Mesodermal cell (in vitro differentiated cells): ENCODE data around the gene ADTRP.

Experiments used
- H3K27ac ChIP-seq: 2 replicates; pipeline ENCODE4 v1.7.0; 2013; ENCODE audit warnings: mild to moderate bottlenecking, low read depth, low read length, moderate library complexity; ENCODE audit not compliant: severe bottlenecking
- H3K36me3 ChIP-seq: 2 replicates; pipeline ENCODE4 v1.7.1; 2013; ENCODE audit warnings: mild to moderate bottlenecking, low read length, moderate library complexity; ENCODE audit not compliant: control insufficient read depth, insufficient read depth
- H3K4me1 ChIP-seq: one replicate; pipeline ENCODE4 v1.7.1; 2013; ENCODE audit warnings: mild to moderate bottlenecking, low read length; ENCODE audit not compliant: insufficient read depth, control insufficient read depth, poor library complexity, severe bottlenecking
- H3K4me3 ChIP-seq: 2 replicates; pipeline ENCODE4 v1.7.0; 2013; ENCODE audit warnings: low read length, control low read depth, mild to moderate bottlenecking; ENCODE audit not compliant: insufficient read depth, poor library complexity, severe bottlenecking; ENCODE audit errors: extremely low read depth
- H3K9me3 ChIP-seq: 2 replicates; pipeline ENCODE4 v1.7.1; 2013; ENCODE audit warnings: mild to moderate bottlenecking, low read length, moderate library complexity; ENCODE audit not compliant: control insufficient read depth
- WGBS, 2 experiments: methylation state at CpG; one replicate each; pipeline ENCODE4 v1.1.5; 2013; ENCODE audit warnings: missing lambda C conversion rate in 2 of 2; ENCODE audit not compliant: insufficient coverage in 2 of 2; 5-methylcytosine and 5-hydroxymethylcytosine counted together

Gene ADTRP

DNA sequence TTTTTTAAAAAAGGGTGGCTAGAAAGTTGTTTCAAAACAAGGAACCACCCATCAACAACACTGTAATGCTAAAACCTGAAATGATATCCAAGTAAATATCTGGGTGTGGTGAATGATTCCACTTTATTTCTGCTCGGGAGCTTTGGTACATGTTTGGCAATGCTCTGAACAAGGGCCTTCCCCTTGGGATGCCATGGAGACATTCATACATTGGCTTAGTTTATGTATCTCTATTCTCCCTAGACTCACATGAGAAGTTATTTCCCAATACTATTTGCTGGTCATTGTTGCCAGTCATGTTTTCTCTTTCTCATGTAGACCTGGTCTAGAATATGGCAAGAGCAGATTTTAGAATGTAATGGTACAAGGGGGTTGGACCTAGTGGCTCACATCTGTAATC, 22.9 kb downstream of the ADTRP start:
- Histone ChIP-seq H3K27ac (no peak overlapping the region), H3K36me3 (no peaks in the 10 kb centered on the region), H3K9me3 (no peaks in the 10 kb centered on the region), H3K4me3 (no peak overlapping the region), H3K4me1 (no peaks in the 10 kb centered on the region)
- 100% methylated on average over 1 of the region's 1 CpG; no CpG with 5 or more reads in 1 of the 2 experiments for WGBS, 2 experiments

DNA sequence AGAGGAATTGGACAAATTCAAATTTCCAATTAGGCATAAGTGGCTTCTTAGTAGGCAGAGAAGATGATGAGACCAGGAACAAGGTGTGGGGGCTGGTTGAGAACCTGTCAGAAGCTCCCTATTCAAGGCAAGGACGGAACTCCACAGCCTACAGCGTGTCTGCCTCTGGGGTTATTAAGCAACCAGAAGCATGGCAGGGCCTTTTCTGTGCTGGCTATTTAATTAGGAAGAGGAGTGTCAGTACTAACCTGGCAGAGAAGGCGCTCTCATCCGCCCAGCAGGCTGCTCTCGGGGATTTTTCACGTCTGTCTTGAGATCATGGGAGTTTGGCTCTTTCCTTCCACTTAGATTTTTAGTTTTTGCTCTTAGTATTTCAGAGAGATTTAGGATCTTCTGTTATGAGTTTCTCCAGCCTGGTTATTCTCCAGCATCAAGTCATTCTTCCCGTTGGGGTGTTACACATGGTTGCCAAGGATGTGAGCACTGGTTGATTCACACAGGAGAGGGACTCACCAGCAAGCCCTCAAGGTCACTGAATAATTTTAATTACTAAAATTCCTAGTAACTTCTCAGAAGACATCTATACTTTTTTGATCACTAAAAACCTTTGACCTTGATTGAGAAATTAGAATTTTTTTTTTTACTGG, 23.9 kb downstream of the ADTRP start:
- Histone ChIP-seq H3K27ac (no peak overlapping the region), H3K4me1 (no peaks in the 10 kb centered on the region), H3K9me3 (no peaks in the 10 kb centered on the region), H3K36me3 (no peaks in the 10 kb centered on the region), H3K4me3 (no peak overlapping the region)
- WGBS, 2 experiments: 96 to 97% methylated on average over 5 of the region's 7 CpGs

DNA sequence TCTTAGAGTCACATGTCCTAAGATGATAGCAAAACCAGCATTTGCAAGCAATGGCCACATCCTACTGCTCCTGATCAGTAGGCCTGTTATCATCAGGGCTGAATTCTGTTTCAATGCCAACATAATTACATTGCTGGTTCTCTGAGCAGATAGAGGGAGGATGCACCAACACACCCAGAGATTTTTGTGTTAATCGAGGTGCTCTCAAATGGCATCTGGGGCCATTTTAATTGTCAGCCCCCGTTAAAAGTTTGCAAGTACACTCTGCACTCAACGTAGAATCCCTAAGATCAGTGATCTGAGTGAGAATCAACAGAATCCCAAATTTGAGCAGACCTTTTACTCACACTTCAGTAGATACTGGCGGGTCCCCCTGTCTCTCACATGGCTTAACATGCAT, 24.8 kb downstream of the ADTRP start:
- Histone ChIP-seq H3K9me3 (no peaks in the 10 kb centered on the region), H3K4me3 (no peak overlapping the region), H3K4me1 (no peaks in the 10 kb centered on the region), H3K36me3 (no peaks in the 10 kb centered on the region), H3K27ac (no peak overlapping the region)
- 88 to 95% methylated on average over 4 of the region's 4 CpGs for WGBS, 2 experiments

DNA sequence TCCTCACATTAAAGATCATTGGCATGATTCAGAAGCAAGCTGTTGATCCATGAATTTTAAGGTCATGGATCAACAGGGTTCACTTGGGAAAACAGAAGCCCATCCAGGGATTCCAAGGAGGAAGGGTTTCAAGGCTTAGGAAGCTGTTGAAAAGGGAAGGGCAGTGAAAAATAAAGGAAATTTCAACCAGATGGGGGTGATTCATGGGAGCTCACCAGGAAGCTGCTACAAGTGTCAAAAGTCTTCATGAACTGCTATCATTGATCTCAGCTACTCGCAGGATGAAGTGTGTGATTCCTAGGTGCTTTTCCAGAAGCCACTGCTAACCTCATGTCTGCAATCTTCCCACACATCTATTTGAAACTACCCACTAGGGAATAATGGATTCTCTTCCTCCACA, 26.2 kb downstream of the ADTRP start:
- Histone ChIP-seq H3K9me3 (no peaks in the 10 kb centered on the region), H3K36me3 (no peaks in the 10 kb centered on the region), H3K4me1 (no peaks in the 10 kb centered on the region), H3K27ac (no peak overlapping the region), H3K4me3 (no peak overlapping the region)
- WGBS, 2 experiments: 70 to 100% methylated on average over 1 of the region's 1 CpG

DNA sequence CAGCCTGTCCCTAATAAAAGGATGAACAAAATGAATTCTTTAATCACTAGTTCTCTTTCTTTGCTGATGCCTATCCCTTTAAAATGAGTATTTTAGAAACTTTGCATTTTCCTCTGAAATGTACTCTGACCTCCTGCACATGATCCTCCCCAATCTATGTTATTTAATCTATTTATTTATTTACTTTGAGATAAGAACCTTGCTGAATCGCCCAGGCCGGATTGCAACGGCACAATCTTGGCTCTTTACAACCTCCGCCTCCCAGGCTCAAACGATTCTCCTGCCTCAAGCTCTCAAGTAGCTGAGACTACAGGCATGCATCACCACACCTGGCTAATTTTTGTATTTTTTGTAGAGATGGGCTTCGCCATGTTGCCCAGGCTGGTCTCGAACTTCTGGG, 27.9 kb downstream of the ADTRP start:
- H3K27ac ChIP-seq: no peak overlapping the region
- 67 to 81% methylated on average over 5 to 7 of the region's 7 CpGs for WGBS, 2 experiments
- no peak overlapping the region for H3K4me3 ChIP-seq
- H3K4me1 ChIP-seq: no peaks in the 10 kb centered on the region
- H3K9me3 ChIP-seq: no peaks in the 10 kb centered on the region
- no peaks in the 10 kb centered on the region for H3K36me3 ChIP-seq

DNA sequence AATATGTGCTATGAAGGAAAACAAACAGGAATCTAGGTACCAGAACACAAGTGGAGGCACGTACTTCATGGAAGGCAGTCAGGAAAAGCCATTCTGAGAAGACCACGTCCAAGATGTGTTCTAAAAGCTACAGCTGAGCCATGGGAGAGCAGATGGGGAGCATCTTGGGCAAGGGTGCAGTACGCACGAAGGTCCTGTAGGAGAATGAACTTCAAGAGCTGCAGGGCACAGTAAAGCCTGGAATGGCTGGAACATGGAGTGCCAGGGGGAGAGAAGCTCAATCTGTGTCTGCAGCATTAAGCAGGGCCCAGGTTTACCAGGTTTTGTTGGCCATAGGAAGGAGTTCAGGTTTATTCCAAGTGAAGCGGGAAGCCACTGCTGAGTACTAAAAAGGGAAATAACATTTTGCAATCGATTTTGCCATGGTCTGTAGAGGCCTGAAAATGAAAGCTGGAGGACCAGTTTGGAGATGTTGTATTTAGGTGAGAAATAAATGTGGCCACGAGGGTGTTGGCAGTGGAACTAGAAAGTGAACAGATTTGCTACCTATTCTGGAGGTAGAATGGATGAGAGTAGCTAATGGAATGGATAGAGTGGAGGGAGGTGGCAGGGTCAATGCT, 29.9 kb downstream of the ADTRP start:
- Histone ChIP-seq H3K4me3 (no peak overlapping the region), H3K27ac (no peak overlapping the region), H3K9me3 (no peaks in the 10 kb centered on the region), H3K36me3 (no peaks in the 10 kb centered on the region), H3K4me1 (no peaks in the 10 kb centered on the region)
- WGBS, 2 experiments: 86 to 92% methylated on average over 7 of the region's 7 CpGs

DNA sequence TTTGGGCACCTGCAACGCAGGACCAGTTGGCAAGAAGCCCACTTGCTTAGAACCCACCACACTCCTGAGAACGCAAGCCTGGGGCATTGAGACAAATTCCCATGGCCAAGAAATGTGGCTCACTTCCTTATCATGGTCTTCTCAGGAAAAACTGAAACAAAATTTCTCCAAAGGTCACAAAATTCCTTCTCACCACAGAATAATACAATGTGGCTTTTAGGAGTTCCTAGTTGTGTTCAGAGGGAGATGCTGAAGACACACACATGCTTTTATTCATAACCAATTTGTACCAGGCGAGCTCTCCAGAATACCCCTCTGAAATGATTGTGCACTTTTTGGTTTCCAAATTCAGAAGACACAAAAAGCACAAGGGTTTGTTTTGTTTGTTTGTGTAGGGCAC, 31.6 kb downstream of the ADTRP start:
- Histone ChIP-seq H3K27ac (no peak overlapping the region), H3K4me3 (no peak overlapping the region), H3K36me3 (no peaks in the 10 kb centered on the region), H3K9me3 (no peaks in the 10 kb centered on the region), H3K4me1 (no peaks in the 10 kb centered on the region)
- WGBS, 2 experiments: 100% methylated on average over 1 of the region's 3 CpGs; no CpG with 5 or more reads in 1 of the 2 experiments

DNA sequence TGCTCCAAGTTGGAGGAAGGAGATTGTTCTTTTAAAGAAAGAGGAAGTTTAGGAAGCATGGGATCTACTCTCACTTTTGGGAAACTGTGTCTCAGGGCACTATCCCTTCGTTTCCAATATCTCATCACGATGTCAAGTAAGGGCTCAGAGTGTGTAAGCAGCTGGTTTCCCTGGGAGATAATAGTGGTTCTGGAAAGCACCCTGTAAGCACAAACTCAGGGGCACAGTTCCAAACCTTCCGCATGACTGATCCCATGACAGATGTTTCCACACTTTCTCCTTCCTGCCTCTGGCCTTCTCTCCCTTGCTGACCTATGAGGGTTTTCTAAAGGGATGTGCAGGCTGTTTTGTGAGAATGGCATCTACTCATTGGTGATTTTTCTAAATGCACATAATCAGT, 33.9 kb downstream of the ADTRP start:
- H3K4me1 ChIP-seq: no peaks in the 10 kb centered on the region
- H3K36me3 ChIP-seq: no peaks in the 10 kb centered on the region
- WGBS, 2 experiments: 100% methylated on average over 1 of the region's 3 CpGs; no CpG with 5 or more reads in 1 of the 2 experiments
- no peaks in the 10 kb centered on the region for H3K9me3 ChIP-seq
- H3K4me3 ChIP-seq: no peak overlapping the region
- no peak overlapping the region for H3K27ac ChIP-seq

DNA sequence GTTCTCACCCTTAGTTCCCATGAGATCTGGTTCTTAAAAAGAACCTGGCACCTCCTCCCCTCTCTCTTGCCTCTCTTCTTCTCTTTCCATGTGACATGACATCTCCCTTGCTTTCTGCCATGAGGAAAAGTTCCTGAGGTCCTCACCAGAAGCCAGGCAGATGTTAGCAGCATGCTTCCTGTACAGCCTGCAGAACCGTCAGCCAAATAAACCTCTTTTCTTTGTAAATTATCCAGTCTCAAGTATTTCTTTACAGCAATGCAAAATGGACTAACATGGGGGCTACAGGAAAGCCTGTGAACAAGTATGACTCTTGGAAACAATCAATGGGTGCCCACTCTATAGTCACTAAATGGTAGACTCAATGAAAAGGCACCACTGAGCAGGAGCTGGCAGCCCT, 34.5 kb downstream of the ADTRP start:
- H3K4me3 ChIP-seq: no peak overlapping the region
- WGBS, 2 experiments: 100% methylated on average over 1 of the region's 1 CpG; no CpG with 5 or more reads in 1 of the 2 experiments
- H3K27ac ChIP-seq: no peak overlapping the region
- no peaks in the 10 kb centered on the region for H3K4me1 ChIP-seq
- H3K36me3 ChIP-seq: no peaks in the 10 kb centered on the region
- H3K9me3 ChIP-seq: no peaks in the 10 kb centered on the region

DNA sequence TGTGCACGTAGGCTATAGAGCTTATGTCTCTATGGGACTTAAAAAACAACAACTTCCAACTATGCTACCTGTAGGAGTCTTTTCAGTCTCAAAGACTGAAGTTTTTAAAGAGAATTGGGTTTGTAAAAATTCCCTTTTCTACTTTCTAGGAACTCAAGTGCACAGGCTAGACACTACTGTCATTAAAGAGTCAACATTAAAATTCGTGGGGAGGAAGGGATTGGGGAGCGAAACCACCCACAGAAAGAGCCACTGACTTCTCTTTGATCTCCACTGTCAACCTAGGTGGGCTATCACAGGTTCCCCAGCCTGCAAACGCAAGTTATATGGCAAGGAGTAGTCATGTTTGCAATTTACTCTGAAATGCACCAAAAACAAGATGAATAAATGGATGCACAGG, 37.7 kb downstream of the ADTRP start:
- Histone ChIP-seq H3K27ac (no peak overlapping the region), H3K9me3 (no peaks in the 10 kb centered on the region), H3K4me3 (no peak overlapping the region), H3K36me3 (no peaks in the 10 kb centered on the region), H3K4me1 (no peaks in the 10 kb centered on the region)
- WGBS, 2 experiments: 100% methylated on average over 3 of the region's 4 CpGs; no CpG with 5 or more reads in 1 of the 2 experiments

DNA sequence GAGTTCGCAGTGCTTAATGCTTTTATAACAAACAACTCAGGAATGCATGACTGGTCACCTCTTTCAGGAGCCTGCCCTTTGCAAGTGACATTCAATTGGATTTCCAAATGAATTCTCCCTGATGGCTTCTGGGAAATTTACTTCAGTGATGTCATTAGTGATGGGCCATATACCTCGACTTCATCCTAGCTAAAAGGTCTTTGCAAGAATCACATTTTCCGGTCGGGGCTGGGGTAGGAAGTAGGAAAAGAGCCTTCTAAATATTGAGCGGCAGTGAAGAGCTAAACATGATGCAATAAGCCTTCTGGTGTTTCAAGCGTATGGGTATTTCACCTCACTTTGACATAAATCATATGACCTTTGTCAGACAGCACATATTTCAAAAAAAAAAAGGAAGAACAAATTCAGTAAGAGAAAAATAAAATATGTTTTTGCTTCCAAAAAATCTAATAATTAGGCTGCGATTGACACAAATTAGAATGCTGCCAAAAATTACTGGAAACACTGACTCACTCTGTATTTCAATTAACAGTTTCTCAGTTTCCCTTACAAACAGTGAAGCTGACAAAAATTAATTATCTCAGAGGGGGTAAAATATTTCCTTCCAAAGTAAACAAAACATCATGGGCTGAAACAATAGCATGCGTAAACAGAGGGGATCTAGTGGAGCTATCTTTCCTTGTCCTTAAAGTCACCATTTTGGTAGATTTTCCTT, 39.8 kb downstream of the ADTRP start:
- no peak overlapping the region for H3K27ac ChIP-seq
- H3K36me3 ChIP-seq: no peaks in the 10 kb centered on the region
- no peaks in the 10 kb centered on the region for H3K4me1 ChIP-seq
- no peaks in the 10 kb centered on the region for H3K9me3 ChIP-seq
- 87 to 100% methylated on average over 2 to 3 of the region's 8 CpGs for WGBS, 2 experiments
- H3K4me3 ChIP-seq: no peak overlapping the region
